Aorta (tissue), 5 donors: Measurements from ENCODE around the gene SSBP4. TPM values are rescaled to one million over a fixed set of nuclear protein-coding genes. Genes with fewer than 3 reads are reported as not detected.

Experiments
- ATAC-seq: fragments of 200-7000 bp; cut with Tn5 transposase; one replicate; pipeline ENCODE4 v1.9.1; 2022; ENCODE audit warnings: moderate library complexity; ENCODE audit not compliant: low FRiP score
- DNase-seq, 2 donors: peaks; one replicate each; pipeline ENCODE4 v3.0.0-alpha.2; 2020
- H3K27ac ChIP-seq, 2 donors: one replicate each; pipeline ENCODE4 v1.5.1; 2013; ENCODE audit warnings: low read length in 2 of 2, mild to moderate bottlenecking in 2 of 2, moderate library complexity in 2 of 2, control low read depth in 1 of 2, inconsistent platforms in 1 of 2, low read depth in 1 of 2
- H3K27me3 ChIP-seq, 2 donors: one replicate each; pipeline ENCODE4 v1.6.1; 2013; ENCODE audit warnings: control low read depth in 1 of 2, low read length in 1 of 2, mild to moderate bottlenecking in 1 of 2, moderate library complexity in 1 of 2; ENCODE audit not compliant: insufficient read depth in 2 of 2, control insufficient read depth in 1 of 2
- H3K36me3 ChIP-seq, 2 donors: one replicate each; pipeline ENCODE4 v1.6.1; 2013; ENCODE audit warnings: control low read depth in 1 of 2, low read length in 1 of 2, mild to moderate bottlenecking in 1 of 2; ENCODE audit not compliant: insufficient read depth in 2 of 2, control insufficient read depth in 1 of 2
- H3K4me1 ChIP-seq, 2 donors: one replicate each; pipeline ENCODE4 v1.6.1; 2013; ENCODE audit warnings: low read length in 2 of 2, control low read depth in 1 of 2, mild to moderate bottlenecking in 1 of 2, moderate library complexity in 1 of 2; ENCODE audit not compliant: insufficient read depth in 2 of 2, control insufficient read depth in 1 of 2
- H3K4me3 ChIP-seq, 2 donors: one replicate each; pipeline ENCODE4 v1.5.1; 2013; ENCODE audit warnings: low read length in 2 of 2, control low read depth in 1 of 2, mild to moderate bottlenecking in 1 of 2
- H3K9me3 ChIP-seq: one replicate; pipeline ENCODE4 v1.6.1; 2013; ENCODE audit warnings: mild to moderate bottlenecking, low read length; ENCODE audit not compliant: control insufficient read depth
- WGBS, 2 donors: extraction: QIAGEN DNeasy Blood & Tissue Kit; methylation state at CpG; one replicate each; pipeline ENCODE4 v1.1.7; 2013; 5-methylcytosine and 5-hydroxymethylcytosine counted together
- intact Hi-C, 2 donors: fragments of 100-400 bp; cut with DNase I; formaldehyde crosslinking; loops; one replicate each; pipeline versions ENCODE4 v1.14.2 to v1.15.0; 2022
- polyA plus RNA-seq, 2 donors: library from polyadenylated mRNA; stranded (reverse); fragments of 200-250 nt; gene quantifications; one replicate each; pipeline ENCODE4 v1.2.3, GENCODE V29; 2013
- total RNA-seq, 2 donors: library from RNA; stranded (reverse); fragmentation: NEBNext Ultra II Directional; extraction: Animal tissue kit (Norgen Biotek cat#: 25700); gene quantifications; one replicate each; pipeline ENCODE4 v1.2.1, GENCODE V29; 2021
- donor health status: healthy with polysubstance abuse.
- donor health status: Bipolar disorder and iron deficiency.
- donor health status: DM: no; HTN: no; CAD: no.
- donor health status: DM: no; HTN: no; CAD: no.
- donor health status: DM: yes; HTN: yes; CAD: no.

Gene SSBP4
- total and polyA plus RNA-seq, 4 donors = 40.6 to 150 (median 70.4) TPM

- DNase-seq (no peak), ATAC-seq (no peak)
- Histone ChIP-seq H3K4me1 (no peaks in the 10 kb centered on the region), H3K27me3 (no peaks in the 10 kb centered on the region), H3K27ac (no peak overlapping the region), H3K9me3 (no peaks in the 10 kb centered on the region), H3K4me3 (no peak overlapping the region), H3K36me3 (no peaks in the 10 kb centered on the region)
- intact Hi-C loops = loop anchor here in 1 of 2 donors (10.0 kb wide), 1 partner anchor 101 kb away; the partner anchor contains the start of gene UBA52
- WGBS, 2 donors = 85 to 86% methylated on average over 8 of the region's 8 CpGs
Observed at GRCh38 chr19:18473706-18474087, 54.5 kb downstream of the SSBP4 start.

- no peaks in the 10 kb centered on the region for H3K9me3 ChIP-seq
- H3K36me3 ChIP-seq = no peaks in the 10 kb centered on the region
- H3K4me3 ChIP-seq = no peak overlapping the region
- intact Hi-C loops = loop anchor here in 1 of 2 donors (10.0 kb wide), 1 partner anchor 100 kb away; the partner anchor contains the start of gene UBA52
- DNase-seq (no peak), ATAC-seq (no peak)
- H3K27me3 ChIP-seq = no peaks in the 10 kb centered on the region
- no peak overlapping the region for H3K27ac ChIP-seq
- H3K4me1 ChIP-seq = no peaks in the 10 kb centered on the region
- 91 to 93% methylated on average over 13 of the region's 13 CpGs for WGBS, 2 donors
Observed at GRCh38 chr19:18474366-18474887, 55.2 kb downstream of the SSBP4 start.

DNA sequence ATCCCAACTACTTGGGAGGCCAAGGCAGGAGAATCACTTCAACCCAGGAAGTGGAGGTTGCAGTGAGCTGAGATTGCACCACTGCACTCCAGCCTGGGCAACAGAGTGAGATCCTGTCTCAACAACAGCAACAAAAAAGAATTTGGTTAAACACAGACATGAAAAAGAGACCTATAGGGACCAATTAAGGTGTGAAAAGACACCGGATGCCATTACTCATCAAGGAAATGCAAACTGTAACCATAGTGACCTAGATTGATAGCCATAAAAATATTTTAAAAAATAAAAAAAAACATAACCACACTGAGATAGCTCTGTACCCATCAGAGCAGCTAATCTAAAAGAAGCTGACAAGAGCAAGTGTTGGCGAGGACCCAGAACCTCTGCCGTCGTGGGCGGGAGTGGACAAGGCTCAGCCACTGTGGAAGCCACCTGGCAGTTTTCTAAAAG lies 55.8 kb downstream of the SSBP4 start:
- H3K27me3 ChIP-seq = no peaks in the 10 kb centered on the region
- H3K4me3 ChIP-seq = no peak overlapping the region
- H3K27ac ChIP-seq = no peak overlapping the region
- H3K36me3 ChIP-seq = no peaks in the 10 kb centered on the region
- DNase-seq (no peak), ATAC-seq (no peak)
- H3K4me1 ChIP-seq = no peaks in the 10 kb centered on the region
- 73 to 77% methylated on average over 5 of the region's 5 CpGs for WGBS, 2 donors
- no peaks in the 10 kb centered on the region for H3K9me3 ChIP-seq
- intact Hi-C loops = loop anchor here in 1 of 2 donors (10.0 kb wide), 1 partner anchor 100 kb away; the partner anchor contains the start of gene UBA52

DNA sequence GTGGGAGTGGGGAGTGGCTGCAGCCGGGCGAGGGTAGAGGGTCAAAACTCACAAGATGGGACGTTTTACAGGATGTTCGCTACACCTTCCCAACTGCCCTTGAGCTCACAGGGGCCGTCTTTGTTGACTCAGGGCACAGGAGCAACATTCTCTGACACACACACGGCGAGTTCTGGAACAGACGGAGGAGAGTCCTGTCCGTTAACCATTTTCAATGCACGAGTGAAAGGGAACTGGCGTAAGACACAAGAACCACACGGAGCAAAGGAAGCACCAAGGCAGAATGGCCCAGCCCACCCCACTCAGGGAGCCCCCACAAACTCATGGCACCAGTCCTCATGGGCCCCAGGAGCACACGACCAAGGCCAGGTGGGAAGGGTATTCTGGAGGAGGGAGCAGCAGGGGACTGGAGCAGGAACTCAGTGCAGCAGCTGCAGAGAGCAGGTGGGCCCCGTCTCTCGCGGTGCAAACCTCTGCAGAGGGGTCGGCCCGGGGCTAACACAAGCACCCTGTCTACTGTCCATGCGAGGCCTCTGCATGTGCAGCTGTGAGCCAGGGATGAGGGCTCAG lies 56.6 kb downstream of the SSBP4 start:
- H3K4me3 ChIP-seq = no peak overlapping the region
- H3K27ac ChIP-seq = no peak overlapping the region
- H3K4me1 ChIP-seq = no peaks in the 10 kb centered on the region
- ATAC-seq = no peak
- no peak for DNase-seq
- intact Hi-C loops = loop anchor here in 1 of 2 donors (10.0 kb wide), 1 partner anchor 99 kb away; the partner anchor contains the start of gene UBA52
- H3K36me3 ChIP-seq = no peaks in the 10 kb centered on the region
- H3K27me3 ChIP-seq = no peaks in the 10 kb centered on the region
- no peaks in the 10 kb centered on the region for H3K9me3 ChIP-seq
- WGBS, 2 donors = 72 to 80% methylated on average over 19 of the region's 19 CpGs

- no peak for ATAC-seq
- 86 to 87% methylated on average over 14 of the region's 14 CpGs for whole genome bisulfite sequencing, 2 donors
- Histone ChIP-seq H3K36me3 (no peaks in the 10 kb centered on the region), H3K27me3 (no peaks in the 10 kb centered on the region), H3K27ac (no peak overlapping the region), H3K9me3 (no peaks in the 10 kb centered on the region), H3K4me1 (no peaks in the 10 kb centered on the region), H3K4me3 (no peak overlapping the region)
- no peak for DNase-seq
- intact Hi-C loops = loop anchor here in 1 of 2 donors (10.0 kb wide), 1 partner anchor 98 kb away; the partner anchor contains the start of gene UBA52
Observed at GRCh38 chr19:18476507-18477041, 57.4 kb downstream of the SSBP4 start.

GRCh38 chr19:18477042-18477779 lies 58.0 kb downstream of the SSBP4 start:
- intact Hi-C loops = loop anchor here in 1 of 2 donors (10.0 kb wide), 1 partner anchor 98 kb away; the partner anchor contains the start of gene UBA52
- no peak overlapping the region for H3K27ac ChIP-seq
- no peak for ATAC-seq
- no peaks in the 10 kb centered on the region for H3K27me3 ChIP-seq
- no peak overlapping the region for H3K4me3 ChIP-seq
- no peaks in the 10 kb centered on the region for H3K4me1 ChIP-seq
- H3K9me3 ChIP-seq = no peaks in the 10 kb centered on the region
- DNase-seq = peak in 1 of 2 donors; percentile 62
- WGBS, 2 donors = 83 to 84% methylated on average over 24 of the region's 24 CpGs
- H3K36me3 ChIP-seq = no peaks in the 10 kb centered on the region

DNA sequence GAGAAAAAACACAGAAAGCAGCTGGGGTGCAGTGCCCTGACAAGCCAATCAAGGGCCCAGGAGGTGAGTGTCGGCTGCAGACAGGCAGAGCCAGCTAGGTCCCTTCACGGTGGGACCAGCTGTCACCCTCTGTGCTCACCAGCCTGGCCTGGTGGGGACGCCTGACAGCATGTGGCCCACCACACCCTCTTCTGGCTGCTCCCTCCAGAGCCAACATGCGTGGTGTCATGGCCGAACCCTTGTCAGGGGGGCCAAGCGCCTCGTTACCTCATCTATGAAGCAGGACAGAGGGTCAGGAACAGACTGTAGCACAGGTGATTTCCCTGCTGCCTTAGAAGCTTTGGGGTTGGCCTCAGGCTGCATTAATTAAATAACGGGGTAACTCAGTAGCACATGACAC lies 58.8 kb downstream of the SSBP4 start:
- Histone ChIP-seq H3K27ac (no peak overlapping the region), H3K36me3 (no peaks in the 10 kb centered on the region), H3K27me3 (no peaks in the 10 kb centered on the region), H3K9me3 (no peaks in the 10 kb centered on the region), H3K4me1 (no peaks in the 10 kb centered on the region), H3K4me3 (no peak overlapping the region)
- DNase-seq = no peak
- WGBS, 2 donors = 88 to 89% methylated on average over 8 of the region's 8 CpGs
- no peak for ATAC-seq
- intact Hi-C loops = loop anchor here in 1 of 2 donors (10.0 kb wide), 1 partner anchor 97 kb away; the partner anchor contains the start of gene UBA52

DNA sequence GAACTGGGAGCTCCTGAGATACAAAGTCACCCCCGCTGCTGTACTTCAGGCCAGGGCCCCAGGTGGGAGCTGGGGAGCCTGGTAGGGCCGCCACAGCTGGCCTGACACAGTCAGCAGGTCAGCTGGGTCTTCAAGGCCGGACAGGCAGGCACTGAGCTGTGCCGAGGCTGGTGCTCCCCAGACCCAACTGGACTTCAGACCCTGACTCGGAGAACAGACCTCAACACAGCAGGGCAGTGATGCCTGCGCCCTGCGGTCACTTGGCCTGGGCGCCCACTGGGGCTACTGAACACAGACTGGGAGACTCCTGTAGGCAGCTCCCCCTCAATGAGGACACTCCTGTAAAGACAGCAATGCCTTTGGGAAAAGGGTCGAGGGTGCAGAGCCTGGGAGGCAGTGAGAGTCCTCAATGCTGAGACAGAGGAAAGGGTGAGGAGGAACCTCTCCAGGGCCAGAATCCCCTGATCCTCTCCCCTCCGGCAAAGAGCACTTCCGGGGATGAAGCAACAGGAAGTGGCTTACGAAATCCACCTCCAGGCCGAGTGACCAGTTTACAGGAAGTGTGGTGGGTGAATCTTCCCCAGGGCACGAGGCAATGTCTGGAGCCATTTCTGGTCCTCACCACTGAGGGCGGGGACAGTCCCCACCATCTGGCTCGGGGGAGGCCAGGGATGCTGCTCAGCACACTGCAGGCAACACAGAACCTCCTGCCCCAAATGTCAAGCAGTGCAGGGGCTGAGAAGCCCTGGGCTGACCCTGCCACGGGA lies 59.5 kb downstream of the SSBP4 start:
- Histone ChIP-seq H3K9me3 (no peaks in the 10 kb centered on the region), H3K36me3 (no peaks in the 10 kb centered on the region), H3K4me3 (no peak overlapping the region), H3K27ac (no peak overlapping the region), H3K27me3 (no peaks in the 10 kb centered on the region), H3K4me1 (no peaks in the 10 kb centered on the region)
- DNase-seq (peak; percentile 88 to 94), ATAC-seq (peak; percentile 86)
- WGBS, 2 donors = 69 to 71% methylated on average over 17 of the region's 17 CpGs
- intact Hi-C loops = loop anchor here in 1 of 2 donors (10.0 kb wide), 1 partner anchor 96 kb away; the partner anchor contains the start of gene UBA52
